CD4-positive, alpha-beta T cell treated with Interleukin-6 for 4 hours (primary cell): ENCODE results near the gene LDLRAD4.

ENCODE experiments used
- DNase-seq: peaks from one replicate; pipeline ENCODE4 v3.0.0-alpha.2; 2020; ENCODE audit warnings: mixed read lengths

The LDLRAD4 gene

DNA sequence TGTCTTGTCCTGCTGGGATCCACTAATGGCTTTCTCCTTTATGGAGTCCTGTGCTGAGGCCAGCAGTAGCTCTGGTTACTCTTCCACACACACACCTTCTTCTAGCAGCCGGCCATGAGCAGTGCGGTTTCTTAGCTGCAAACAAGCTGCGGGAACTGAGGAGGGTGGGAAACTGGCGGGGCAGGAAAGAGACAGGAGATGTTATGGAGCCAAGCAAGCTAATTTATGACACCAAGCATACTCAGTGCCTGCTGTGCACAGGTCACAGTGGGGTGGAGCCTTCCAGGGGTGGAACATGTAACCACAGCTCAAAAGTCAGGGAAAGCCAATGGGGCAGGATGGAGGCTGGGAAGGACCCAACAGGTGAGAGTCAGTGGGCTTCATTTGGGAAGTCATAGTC, 327.0 kb downstream of the LDLRAD4 start:
- DNase-seq = no peak

- DNase-seq = no peak
These were observed 327.4 kb downstream of the LDLRAD4 start for GRCh38 chr18:13545955-13546354.

- DNase-seq = no peak
These were observed 328.1 kb downstream of the LDLRAD4 start for GRCh38 chr18:13546638-13547037.

DNA sequence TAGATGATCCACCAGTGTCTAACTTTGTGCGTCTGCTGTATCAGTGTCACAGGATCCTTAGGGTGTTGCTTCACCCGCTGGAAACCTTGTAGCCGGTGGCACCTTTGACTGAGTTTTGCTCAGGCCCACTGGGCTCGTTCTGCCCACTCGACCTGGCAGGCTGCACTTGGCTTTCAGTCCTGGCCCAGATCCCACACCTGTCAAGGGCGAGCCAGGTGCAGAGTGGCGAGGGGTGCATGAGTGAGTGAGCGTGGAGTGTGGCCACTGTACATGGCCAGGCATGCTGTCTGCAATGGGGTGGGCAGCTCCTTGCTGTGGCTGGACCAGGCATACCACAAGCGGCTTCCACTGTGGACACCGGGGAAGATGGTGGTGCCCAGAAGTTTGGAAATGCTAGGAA, 328.8 kb downstream of the LDLRAD4 start:
- no peak for DNase-seq

DNA sequence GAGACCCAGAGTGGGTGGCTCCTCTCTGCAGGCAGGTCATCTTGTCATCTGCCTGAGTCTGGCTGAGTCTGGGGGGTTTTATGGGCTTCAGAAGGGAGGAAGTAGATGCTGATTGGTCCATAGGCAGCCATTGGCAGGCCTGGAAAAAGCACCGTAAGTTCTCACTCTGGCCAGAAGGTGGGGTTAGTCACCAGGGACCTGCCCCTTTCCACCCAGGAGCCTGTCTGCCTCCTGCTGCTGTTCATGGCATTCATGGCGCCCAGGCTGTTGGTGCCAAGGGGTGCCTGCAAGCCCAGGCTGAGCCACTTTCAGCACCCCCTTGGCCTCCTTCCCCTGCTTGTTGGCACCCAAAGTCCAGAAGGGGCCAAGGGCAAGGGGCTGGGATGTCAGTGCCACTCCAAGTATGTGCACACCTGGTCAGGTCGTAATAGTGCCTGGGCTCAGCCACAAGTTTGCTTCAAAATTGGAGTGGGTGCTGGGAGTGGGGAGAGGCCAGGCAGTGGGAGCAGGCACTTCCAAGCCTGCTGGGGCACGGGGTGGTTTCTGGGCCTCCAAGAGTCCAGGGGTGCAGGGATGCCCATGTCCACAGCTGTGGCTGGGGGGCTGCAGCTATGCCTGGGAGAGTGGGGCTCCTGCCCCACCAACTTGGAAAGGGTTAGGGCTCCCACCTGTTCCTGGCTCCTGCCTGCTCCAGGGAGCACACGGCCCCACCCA, 329.7 kb downstream of the LDLRAD4 start:
- DNase-seq = no peak

DNA sequence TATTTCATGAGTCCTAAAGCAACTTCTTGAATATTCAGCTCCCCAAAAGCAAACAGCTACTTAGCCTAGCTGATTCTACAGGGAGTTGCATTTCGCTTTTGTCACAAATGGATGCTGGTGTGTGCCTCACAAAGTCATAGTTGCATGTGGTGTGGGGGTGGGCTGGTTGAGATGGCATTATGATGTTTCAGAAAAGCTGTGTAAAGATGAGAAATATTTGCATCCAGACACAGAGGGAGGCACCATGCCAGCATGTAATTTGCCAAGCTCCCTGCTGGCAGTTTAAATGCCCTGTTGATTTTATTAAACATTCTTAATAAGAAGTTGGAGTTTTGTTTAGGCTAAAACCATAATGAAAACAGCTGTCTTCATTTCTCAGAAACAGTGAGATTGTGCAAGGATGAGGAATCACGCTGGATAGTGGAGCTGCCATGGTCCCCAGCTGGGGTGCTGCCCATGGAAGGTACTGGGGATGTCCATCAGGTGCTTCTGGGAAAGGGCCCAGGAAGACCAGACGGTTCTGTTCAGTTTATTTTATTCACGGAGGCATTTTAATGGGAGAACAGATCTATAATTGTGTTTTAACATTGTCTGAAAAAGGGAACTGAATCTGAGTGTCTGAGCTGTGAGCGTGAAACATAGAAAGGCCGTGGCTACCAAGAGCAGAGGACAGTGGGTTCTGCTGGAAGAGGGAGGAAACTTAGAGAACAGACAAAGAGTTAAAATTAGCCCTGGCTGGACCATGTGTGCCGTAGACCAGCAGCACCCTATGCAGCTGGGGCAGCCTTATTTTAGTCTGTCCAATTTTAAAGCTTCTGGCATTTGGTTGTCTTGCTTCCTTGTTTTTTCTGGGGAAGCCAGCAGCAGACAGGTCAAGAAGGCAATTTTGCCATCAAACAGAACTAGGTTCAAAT, 330.7 kb downstream of the LDLRAD4 start:
- no peak for DNase-seq

DNA sequence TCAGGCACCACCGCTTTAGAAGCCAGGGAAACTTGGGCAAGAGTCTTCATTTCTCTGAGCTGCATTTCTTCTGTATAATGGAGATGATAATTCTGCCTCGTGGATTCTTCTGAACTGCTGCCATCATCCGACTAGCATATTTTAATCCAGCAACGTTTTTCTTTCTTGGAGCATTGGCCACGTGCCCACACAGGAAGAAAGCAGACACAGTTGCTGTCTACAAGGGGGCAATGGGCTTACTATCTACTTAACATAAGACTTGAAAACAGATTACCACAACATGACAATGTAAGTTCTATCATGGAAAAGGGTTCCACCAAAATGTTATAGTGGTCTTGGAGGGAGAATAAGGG, 331.3 kb downstream of the LDLRAD4 start:
- no peak for DNase-seq

GRCh38 chr18:13550418-13551304, 332.1 kb downstream of the LDLRAD4 start:
- DNase-seq = no peak

DNA sequence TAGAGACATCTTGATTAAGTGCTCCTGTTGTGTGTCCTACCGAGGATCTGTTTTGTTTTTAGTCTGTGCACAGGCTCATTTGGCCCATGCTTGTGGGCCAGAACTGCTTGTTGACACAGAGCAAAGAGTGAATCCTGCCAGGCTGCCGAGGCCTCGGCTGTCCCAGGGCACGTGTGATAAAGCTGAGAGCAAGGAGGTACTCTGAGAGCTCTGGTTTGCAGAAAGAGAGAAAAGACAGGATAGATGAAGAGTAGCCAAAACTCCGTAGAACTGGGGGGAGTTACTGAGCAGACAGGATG, 332.7 kb downstream of the LDLRAD4 start:
- no peak for DNase-seq

DNA sequence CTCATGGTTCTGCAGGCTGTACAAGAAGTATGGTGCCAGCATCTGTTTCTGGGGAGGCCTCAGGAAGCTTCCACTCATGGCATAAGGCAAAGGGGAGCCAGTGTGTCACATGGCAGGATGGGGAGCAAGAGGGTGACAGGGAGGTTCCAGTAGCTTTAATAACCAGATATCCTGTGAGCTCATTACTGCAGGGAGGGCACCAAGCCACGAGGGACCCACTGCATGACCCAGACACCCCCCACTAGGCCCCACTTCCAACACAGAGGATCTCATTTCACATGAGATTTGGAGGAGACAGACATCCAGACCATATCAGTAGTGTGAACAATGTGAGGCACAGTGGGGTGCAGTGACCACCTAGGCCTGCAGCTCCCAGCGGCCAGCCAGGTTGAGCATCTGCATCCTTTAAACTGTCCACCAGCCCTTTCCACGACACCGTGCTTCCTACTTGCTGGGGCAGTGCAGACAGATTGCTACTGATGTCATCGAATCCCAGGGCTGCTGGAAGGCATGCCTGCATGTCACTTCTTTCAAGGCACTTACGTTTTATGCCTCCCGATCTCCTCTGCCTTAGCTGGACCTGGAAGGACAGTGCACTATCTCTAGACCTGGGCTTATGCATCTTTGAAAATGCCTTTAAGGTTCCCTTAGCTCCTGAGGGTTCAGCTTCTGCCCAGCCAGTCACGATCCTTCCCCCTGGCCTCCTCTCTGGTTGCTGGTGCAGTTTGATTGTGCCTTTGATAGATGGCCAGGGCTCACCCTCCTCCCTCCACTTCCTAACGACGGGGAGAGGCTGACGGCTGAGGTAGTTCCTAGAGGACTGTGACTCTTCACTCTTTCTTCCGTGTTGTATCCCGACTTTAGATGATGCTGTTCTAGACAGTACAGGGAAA, 333.5 kb downstream of the LDLRAD4 start:
- no peak for DNase-seq

- DNase-seq = no peak
These were observed 334.9 kb downstream of the LDLRAD4 start for GRCh38 chr18:13553449-13553848.

DNA sequence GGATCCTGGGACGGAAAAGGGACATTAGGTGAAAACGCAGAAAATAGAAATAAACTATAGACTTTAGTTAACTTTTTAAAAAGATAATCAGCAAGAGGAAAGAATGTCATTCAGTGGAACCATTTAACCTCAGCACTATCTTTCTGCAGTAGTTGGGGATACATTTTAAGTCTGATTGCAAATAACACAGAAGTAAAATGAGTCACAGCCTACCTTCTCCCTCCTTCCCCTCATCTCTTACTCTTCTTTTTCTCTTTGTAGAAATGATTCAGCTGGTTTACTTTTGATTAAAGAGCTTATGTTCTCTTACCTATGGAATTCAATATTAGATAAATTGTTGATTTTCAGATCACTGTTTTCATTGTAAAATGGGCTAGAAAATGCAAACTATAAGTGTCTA, 336.6 kb downstream of the LDLRAD4 start:
- no peak for DNase-seq

DNA sequence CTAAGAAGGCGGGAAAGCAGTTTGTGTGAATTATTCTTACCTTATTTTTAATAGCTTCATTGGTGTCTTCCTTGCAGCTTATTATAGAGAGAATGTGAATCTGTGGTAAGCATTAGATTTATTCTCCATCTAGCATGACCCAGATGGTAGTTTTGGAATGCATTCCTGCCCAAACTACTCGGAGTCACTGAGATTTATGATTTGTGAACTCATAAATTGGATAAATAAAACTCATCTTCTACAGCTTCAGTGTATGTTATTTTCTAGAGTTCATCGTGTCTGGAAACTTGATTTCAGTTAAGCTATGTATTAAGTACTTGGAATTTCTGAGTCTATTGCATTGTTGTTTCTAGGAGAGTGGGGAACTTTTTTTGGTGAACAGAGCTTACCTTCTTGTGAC, 337.3 kb downstream of the LDLRAD4 start:
- DNase-seq = no peak

GRCh38 chr18:13556502-13556901, 337.9 kb downstream of the LDLRAD4 start:
- no peak for DNase-seq

GRCh38 chr18:13558124-13558523, 339.6 kb downstream of the LDLRAD4 start:
- peak; percentile 39 for DNase-seq

DNA sequence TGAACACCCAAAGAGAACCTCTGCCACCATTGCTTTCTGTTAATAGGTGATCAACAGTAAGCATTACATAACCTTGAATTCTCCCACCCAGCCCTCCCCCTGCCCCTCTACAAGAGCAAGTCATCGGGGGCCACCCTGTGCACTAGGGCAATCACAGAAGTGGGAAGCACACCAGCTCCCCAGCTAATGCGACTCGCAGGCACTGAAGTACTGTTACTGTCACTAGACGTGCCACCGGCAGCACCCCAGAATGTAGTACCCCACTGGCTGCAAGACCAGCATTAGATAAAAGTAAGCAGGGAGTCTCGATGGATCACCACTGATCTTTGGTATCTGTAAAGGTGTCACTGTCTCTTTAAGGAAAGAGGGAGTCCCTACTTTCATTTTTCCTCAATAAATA, 340.2 kb downstream of the LDLRAD4 start:
- no peak for DNase-seq

GRCh38 chr18:13559754-13560153, 341.2 kb downstream of the LDLRAD4 start:
- DNase-seq = no peak

GRCh38 chr18:13560306-13560705, 341.7 kb downstream of the LDLRAD4 start:
- no peak for DNase-seq

DNA sequence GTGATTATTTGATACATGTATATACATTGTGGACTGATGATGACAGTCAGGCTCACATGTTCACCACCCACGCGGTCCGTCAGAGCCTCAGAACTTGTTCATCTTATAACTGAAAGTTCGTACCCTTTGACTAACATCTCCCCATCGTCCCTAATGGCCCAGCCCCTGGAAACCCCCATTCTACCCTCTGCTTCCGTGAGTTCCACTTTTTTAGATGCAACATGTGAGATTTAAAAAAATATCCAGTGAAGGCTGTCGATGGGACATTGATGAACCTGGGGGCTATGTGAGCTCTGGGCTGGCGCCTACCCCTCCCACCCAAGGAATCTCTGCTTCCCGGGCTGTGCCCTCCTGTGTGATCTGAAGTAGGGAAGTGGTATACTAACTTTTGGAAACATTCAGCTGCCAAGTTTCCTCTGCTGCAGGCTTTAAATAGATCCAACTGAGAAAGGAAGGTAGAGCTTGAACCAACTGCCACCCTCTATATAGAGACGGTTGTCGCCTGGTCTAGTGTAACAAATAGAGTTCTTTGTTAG, 344.0 kb downstream of the LDLRAD4 start:
- peak; percentile 29 for DNase-seq

DNA sequence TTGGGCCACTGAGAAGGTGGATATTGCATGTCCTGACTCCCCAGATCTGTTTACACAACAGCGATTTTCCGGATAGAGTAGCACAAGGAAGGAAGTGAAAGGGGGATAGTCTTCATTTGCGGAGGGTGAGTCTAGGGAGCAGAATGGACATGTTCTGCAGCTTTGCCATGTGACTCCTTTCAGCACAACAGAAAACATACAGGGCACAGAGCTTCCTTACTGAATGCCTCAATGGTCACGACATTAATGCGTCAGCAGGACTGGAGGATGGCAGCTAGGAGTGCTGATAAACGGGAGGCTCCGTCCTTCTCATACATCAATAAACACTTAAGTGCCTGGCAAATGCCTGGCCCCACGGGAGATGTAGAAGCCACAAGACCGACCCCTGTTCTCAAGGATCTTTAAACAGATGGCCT, 344.8 kb downstream of the LDLRAD4 start:
- no peak for DNase-seq

- DNase-seq = no peak
These were observed 346.0 kb downstream of the LDLRAD4 start for GRCh38 chr18:13564579-13564978.

DNA sequence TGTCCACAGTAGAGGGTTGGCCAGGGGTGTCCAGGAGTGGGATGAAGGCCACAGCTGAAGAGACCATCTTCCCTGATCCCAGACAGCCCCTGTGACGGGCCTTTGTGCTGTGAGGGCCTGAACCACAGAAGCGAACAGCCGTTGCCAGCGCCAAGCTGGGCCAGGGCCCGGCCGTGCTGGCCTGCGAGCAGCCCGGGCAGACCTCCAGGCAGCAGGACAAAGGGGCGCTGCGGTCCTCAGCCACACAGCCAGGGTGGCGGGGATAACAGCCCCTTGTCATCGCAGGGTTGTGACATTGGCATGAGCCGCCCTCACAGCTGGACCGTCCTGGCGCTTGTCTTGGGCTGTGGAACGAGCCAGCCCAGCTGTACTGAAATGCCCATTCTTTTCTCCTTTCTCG, 346.7 kb downstream of the LDLRAD4 start:
- no peak for DNase-seq
